GM18508 (cell line): Measurements from ENCODE around the gene LRRIQ1.
"Not testable (repeated sequence)": the region's sequence is repeated elsewhere in the genome, so short reads cannot be mapped to it uniquely, and the experiment has no call there.

Experiments
- ATAC-seq: cut with Tn5 transposase; IDR thresholded peaks from one replicate; pipeline ENCODE4 v1.9.1; 2021; ENCODE audit warnings: moderate number of reproducible peaks; ENCODE audit not compliant: insufficient read depth, unreplicated experiment

Gene LRRIQ1, protein sequence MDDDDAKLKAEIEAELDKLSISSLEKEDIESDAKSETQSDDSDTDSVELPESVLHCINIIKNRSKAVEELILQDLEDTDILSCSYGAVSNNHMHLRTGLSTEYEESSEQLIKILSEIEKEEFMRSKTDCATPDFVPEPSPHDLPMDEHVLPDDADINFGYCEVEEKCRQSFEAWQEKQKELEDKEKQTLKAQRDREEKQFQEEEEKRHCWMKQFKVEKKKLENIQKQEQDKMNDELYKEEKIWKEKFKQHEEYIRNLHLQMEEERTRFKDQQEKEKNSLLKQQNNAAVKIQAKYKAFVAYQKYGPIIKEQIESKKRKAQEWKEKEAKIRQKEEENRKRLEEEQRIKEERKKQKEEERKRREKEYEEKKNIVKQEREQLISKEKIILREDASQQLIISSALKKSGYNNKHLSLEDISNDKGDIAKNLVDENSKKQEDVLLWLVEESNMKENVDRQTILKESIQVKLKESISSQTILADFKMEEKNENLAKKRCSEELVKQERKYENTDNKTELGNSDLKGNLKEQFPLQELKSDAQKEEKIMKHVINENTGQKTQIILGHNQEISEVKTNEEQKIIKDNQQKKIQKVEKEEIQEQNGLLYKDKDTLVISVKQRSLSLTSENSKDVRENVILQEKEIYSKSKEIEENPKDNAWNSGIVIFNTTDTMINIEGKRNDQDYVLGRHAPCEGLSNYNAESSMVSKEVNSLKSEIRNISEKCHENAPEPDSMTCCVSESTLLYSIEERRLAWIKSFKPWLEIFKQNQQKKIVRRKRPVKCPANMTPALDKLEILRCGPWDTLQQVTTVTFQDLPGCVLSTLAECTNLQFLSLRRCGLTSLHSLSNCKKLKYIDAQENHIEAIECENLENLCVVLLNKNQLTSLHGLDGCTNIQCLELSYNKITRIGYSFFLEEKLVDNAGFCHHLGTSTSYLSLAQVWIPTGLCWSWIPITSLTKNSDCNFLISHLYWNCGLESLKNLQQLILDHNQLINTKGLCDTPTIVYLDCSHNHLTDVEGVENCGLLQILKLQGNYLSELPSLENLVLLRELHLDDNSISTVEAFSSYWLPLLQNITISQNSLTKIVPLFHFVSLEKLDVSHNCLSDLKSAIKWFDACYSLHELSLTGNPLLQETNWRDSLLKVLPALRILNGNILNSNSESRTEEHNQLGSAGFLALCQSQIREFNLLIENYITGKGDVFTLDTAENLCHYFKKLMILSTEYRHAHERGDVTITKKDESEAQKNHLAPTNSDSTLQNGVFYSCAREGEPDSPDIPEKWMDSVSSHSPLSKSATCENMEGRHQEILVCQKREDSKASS (N-terminal part only)

DNA sequence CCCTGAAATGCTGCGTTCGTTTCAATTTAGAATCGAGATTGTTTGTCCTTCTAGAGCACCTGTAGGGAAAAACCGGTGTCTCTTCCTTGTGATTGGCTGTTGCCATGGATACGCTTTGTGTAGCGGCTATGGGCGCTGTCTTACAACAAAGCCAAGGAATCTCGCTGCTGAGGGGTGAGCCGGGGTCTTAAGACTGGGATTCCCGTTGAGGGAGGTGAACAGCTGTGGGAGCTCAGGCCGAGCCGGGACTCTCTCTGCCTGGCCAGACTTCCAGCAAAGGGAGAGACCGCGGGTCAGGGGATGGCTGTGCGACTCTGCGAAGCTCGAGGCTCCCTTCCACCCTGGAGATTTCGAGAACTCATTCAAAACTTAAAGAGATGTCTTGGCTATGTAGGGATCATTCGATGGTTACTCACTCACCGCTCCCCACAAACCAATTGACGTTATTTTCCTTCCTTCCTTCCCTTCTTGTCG, at the start of gene LRRIQ1, which contains the start of gene TSPAN19:
Gene LRRIQ1, plus strand, starts transcription at position 118 of the 474 bp plus-strand sequence. CDS start 1,826 bp downstream, outside the sequence.
Gene TSPAN19, minus strand, starts transcription at position 44 of the 474 bp plus-strand sequence. CDS start 6,331 bp downstream, outside the sequence.
- ATAC-seq, result peak; percentile 97

DNA sequence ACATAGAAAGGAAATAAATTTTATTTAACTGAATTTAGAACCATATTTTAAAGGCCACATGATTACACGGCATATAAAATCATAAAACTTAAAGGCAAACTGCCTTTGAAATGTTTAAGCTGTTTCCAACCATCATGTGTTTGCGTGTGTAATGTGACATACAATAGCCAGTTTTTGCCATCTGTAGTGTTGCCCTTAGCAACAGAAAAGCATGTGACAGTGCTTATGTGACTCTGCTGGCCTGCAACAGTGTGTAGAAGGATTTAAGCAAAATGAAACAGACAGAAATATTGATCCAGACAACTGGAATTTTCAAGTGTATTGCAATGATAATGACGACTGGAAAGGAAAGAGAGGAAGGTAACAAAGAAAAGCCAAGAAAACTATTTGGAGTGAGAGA, 49.6 kb upstream of the LRRIQ1 start:
- ATAC-seq, result no peak

DNA sequence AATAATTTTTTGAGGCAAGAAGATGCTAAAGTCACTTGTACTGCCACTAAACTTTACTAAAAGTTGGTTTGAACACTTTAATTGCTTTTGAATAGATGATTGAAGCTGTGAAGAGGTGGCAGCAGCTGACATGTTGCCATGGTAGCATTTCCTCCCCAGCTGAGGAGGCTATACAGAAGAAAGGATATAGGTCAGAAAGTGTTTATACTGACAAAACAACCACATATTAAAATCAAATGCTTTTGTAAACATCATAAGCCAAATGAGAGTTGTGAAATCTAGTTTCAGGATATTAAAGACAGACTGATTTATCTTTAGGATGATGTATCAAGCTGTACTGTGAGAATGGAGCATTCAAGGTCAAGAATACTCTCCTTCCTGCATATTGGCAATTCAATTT, 41.7 kb upstream of the LRRIQ1 start:
- no peak for ATAC-seq

DNA sequence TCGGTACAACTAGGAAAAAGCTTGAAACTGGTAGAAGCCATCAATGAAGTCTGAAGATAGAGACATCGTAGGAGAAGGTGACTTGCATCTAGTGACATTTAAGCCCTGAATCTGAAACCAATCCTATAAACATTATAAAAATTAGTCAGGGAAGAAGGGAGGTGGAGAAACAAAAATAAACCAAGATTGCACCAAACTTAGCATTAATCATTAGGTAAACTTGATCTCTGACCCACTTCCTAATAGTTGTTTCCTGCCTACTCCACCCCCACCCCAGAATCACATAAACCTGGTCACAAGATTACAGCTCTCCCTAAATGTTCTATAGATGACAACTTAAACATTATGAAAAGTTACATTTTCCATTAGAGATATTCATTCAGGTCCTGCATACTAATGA, 40.5 kb upstream of the LRRIQ1 start:
- no peak for ATAC-seq

DNA sequence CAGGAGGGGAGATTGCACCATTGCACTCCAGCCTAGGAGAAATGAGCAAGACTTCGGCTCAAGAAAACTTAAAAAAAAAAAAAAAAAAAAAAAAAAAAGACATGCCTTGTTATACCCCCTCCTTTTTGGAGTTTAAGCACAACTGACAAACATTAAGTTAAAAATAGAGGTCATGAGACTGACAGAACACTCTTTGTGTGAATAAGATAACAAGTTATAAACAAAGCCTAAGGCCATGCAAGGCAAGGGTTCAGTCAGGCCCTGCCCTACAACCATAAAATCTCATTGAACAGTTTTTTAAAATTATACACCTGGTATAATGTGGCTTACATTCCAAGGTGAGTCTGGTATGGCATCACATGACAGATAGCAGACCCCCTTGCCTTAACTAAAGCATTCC, 39.4 kb upstream of the LRRIQ1 start:
- no peak for ATAC-seq

DNA sequence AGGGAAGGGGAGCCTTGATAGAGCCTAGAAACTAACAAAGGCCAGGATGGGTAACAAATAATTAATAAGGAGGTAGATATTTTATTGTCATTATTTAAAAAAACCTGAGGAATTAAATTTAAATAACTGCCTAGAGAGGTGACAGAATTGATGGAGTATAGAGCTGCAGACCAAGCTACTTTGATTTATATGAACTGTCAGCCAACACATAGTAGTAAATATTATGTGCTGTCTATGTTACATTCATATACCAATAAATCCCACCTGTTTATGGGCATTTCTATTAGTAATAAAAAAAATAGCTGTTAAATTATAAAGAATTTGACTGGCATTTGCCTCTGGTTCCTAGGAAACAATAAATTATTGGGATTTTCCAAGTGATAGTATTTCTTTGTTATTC, 37.8 kb upstream of the LRRIQ1 start:
- no peak for ATAC-seq

DNA sequence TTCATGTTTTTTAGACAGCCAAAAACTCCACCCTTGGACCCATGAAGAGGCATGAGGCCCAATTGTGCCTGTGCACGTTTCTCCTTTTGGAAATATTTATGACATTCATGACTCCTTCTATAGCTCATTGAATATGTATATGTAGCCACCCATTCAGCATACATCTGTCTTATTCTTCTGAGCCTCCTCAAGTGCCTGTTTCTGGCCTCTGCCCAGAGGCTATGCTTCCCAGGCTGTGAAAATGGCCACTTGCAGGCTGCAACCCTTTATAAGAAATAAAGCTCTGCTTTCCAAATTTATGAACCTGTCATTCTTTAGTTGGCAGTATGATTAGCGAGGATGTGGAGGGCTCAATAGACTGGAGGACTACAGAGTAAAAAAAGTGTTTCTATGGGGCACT, 35.4 kb upstream of the LRRIQ1 start:
- no peak for ATAC-seq

DNA sequence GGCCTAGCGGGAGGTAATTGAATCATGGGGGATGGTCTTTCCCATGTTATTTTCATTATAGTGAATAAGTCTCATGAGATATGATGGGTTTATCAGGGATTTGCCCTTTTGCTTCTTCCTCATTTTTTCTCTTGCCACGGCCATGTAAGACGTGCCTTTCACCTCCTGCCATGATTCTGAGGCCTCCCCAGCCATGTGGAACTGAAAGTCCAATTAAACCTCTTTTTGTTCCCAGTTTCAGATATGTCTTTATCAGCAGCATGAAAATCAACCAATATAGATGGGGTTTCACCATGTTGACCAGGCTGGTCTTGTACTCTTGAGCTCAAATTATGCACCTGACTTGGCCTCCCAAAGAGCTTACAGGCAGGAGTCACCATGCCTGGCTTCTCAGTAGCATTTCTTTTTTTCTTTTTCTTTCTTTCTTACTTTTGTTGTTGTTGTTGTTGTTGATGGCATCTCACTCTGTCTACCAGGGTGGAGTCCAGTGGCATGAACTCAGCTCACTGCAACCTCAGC, 33.3 kb upstream of the LRRIQ1 start:
- ATAC-seq, result no peak

DNA sequence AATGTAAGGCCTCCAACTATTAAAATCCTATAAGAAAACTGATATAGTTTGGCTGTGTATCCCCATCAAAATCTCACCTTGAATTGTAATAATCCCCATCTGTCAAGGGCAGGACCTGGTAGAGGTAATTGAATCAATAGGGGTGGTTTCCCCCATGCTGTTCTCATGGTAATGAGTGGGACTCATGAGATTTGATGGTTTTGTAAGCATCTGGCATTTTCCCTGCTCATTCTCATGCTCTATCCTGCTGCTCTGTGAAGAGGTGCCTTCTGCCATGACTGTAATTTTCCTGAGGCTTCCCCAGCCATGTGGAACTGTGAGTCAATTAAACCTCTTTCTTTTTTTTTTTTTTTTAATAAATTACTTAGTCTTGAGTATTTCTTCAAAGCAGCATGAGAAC, 31.9 kb upstream of the LRRIQ1 start:
- no peak for ATAC-seq

DNA sequence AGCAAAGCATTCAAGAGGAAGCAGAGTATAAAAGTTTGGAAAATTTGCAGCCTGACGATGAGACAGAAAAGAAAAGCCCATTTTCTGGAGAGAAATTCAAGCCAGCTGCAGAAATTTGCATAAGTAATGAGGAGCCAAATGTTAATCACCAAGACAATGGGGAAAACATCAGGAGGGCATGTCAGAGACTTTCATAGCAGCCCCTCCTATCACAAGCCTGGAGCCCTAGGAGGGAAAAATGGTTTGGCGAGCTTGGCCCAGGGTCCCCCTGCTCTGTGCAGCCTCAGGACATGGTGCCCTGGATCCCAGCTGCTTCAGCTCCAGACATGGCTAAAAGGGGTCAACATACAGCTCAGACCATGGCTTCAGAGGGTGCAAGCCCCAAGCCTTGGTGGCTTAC, 31.1 kb upstream of the LRRIQ1 start:
- not testable (repeated sequence) for ATAC-seq

DNA sequence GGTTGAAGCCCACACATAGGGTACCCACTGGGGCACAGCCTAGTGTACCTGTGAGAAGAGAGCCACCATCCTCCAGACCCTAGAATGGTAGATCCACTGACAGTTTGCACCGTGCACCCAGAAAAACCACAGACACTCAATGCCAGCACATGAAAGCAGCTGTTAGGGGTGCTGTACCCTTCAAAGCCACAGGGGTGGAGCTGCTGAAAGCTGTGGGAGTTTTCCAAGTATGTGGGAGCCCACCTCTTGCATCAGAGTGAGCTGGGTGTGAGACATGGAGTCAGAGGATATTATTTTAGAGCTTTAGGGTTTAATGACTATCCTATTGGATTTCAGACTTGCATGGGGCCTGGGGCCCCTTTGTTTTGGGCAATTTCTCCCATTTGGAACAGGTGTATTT, 30.5 kb upstream of the LRRIQ1 start:
- no peak for ATAC-seq

DNA sequence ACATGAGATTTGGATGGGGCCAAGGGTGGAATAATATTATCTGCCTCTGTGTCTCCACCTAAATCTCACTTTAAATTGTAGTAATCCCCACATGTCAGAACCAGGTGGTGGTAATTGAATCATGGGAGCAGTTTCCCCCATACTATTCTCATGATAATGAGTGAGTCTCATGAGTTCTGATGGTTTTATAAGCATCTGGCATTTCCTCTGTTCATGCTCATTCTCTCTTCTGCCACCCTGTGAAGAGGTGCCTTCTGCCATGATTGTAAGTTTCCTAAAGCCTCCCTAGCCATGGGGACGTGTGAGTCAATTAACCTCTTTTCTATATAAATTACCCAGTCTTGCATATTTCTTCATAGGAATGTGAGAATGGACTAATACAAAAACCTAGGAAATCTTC, 29.9 kb upstream of the LRRIQ1 start:
- ATAC-seq, result no peak

DNA sequence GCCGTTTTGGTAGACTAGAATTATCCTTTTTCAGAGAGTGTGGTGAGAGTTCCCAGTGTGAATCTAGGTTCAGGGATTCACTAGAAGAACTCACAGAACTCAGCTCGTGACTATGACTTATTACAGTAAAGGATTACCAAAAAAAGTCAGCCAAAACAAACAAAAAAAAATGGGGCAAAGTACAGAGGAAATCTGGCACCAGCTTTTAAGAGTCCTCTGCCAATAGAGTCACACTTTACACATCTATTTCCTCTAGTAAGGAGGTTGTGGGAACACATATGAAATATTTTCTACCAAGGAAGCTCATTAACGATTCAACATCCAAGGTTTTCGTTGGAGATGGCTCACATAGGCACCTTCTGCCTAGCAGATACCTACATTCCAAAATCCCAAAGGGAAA, 28.3 kb upstream of the LRRIQ1 start:
- no peak for ATAC-seq

DNA sequence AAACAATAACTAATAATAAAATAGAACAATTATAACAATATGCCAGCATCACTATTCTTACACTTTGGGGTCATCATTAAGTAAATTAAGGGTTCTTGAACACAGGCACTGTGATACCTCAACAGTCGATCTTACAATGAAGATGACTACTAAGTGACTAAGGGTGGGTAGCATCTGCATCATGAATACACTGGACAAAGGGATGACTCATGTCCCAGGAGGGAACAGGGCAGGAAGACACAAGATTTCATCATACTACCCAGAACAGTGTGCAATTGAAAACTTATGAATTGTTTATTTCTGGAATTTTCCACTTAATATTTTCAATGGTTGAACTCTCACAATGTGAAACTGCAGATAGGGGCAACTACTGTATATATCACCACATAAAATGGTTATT, 19.7 kb upstream of the LRRIQ1 start:
- ATAC-seq, result no peak

DNA sequence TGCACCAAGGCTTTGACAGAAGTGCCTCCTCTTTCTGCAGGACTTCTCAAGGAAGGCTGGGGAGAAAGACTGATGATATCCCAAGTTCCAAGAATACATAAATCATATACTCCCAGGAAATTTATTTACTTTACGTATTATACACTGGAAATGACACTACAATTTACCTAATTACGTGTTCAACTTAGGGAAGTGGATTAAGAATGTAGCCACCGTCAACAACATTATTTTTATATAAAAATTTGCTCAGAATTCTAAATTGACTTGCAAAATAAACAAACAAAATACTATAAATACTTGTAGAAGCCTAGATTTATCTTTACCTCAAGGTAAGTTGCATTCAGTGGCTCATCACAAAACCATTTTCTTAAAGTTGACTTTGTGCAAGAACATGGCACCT, 19.0 kb upstream of the LRRIQ1 start:
- no peak for ATAC-seq

DNA sequence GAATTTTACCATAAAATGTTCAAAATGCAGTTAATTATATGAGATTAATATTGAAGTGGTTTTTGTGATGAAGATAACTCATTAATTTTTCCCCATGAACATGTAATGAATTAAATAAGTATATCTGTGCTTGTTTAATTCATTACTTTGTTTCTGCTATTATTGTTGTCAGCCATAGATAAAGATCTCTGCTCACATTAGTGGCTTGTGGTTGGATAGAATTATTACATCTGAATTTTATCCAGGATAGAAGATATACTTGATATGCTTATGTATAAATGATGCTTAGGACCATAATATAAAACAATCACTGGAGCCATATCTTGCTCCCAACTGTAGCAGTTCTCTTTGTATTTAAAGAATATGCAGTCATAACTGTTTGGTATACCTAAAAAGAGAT, 18.5 kb upstream of the LRRIQ1 start:
- no peak for ATAC-seq

DNA sequence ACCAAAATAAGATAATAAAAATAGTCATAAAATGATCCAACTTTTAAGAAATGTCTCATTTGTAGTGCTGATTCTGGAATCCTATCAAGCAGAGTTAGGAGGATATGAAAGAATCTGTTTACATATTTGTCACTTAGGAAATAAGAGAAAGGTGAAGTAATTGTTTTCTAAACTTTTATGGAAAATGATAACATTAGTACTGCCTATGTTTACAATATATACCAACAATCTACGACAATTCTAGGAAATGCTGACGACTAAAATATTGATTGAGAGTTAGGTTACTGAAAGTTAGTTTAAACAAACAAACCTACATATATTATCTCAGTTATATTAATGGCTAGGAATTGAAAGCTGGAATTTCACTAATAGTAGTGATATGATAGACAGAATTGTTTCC, 18.1 kb upstream of the LRRIQ1 start:
- ATAC-seq, result no peak

DNA sequence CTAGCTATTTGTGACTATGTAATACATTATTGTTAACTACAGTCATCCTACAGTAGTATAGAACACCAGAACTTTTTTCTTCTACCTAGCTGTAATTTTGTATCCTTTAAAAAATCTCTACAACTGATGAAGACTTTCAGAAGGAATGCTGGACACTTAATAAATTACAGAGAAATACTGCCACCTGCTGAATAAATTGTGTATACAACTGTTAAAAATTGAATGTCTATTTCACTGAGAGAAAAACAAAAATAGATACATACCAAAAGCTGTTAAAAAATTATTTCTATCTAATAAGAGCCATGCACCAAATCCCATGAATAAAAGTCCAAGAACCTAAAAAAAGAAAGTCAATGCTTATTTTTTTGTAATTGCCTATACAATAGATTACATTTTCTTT, 6.7 kb upstream of the LRRIQ1 start:
- no peak for ATAC-seq

DNA sequence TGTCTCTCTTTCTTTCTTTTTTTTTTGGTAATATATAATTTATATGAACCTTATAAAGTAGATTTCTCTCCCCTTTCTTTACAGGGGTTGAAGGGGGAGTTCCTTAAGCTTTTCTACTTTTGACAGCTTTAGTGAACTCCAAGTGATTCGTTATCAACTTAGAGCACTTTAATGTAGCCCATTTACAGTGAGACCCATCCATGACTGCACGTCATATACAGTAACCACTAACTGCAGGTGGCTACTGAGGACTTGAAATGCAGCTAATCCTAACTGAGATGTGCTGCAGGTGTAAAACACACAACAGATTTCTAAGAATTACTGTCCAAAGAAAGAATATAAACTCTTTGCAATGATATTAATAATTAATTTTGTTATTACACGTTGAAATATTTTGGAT, 582 bp downstream of the LRRIQ1 start:
- ATAC-seq, result no peak

DNA sequence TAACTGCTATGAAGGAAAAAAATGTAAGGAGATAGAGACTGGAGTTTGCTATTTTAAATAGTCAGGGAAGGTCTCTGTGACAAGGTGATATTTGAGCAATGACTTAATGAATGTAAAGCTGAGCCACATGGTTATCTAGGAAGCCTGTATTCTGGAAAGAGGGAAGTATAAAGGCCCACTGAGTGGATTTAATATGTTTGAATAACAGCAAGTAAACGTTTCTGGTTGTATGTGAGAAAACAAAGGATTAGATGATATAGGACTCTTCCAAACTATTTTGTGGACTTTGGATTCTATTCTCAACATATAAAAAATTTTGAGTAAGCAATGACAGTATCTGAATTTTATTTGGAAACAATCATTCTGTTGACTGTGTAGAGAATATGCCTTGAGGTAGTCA, 5.2 kb downstream of the LRRIQ1 start:
- ATAC-seq, result no peak
